A673 (cell line): ENCODE data around the gene DHRS3. TPM values are rescaled to one million over a fixed set of nuclear protein-coding genes. Genes with fewer than 3 reads are reported as not detected.

ENCODE experiments used
- BruUV-seq: library from RNA; stranded (reverse); fragments of 400-500 nt; replicated peaks from 2 replicates; lab custom pipeline; 2021; lab: Mats Ljungman, UMichigan
- CTCF ChIA-PET: fragments of 300-600 bp; sonication (Branson Sonifier 250); formaldehyde crosslinking; loops from one replicate; lab custom pipeline; 2022; ENCODE audit warnings: antibody characterized with exemption; lab: Charles Lee
- POLR2A ChIA-PET: fragments of 300-600 bp; sonication (Branson Sonifier 250); formaldehyde crosslinking; loops from one replicate; lab custom pipeline; 2022; ENCODE audit warnings: antibody characterized with exemption; ENCODE audit not compliant: low non-redundant PET; lab: Charles Lee
- DNase-seq: peaks from one replicate; pipeline ENCODE4 v3.0.0-alpha.2; 2015; ENCODE audit warnings: low spot score
- H3K27ac ChIP-seq: fragments of 200-600 bp; sonication (generic); 2 replicates; pipeline ENCODE4 v1.5.1; 2016; ENCODE audit warnings: mixed run types, low read depth, mild to moderate bottlenecking, mixed read lengths, antibody characterized with exemption, low read length; ENCODE audit not compliant: poor library complexity, severe bottlenecking
- H3K27me3 ChIP-seq: fragments of 200-600 bp; sonication (generic); replicated peaks from 2 replicates; pipeline ENCODE4 v1.6.1; 2017; ENCODE audit warnings: mixed run types, low read depth, mild to moderate bottlenecking, mixed read lengths, antibody characterized with exemption, low read length; ENCODE audit not compliant: insufficient read depth, poor library complexity
- H3K36me3 ChIP-seq: fragments of 200-600 bp; sonication (generic); 2 replicates; pipeline ENCODE4 v1.6.1; 2016; ENCODE audit warnings: mixed run types, mild to moderate bottlenecking, mixed read lengths, antibody characterized with exemption, low read length; ENCODE audit not compliant: insufficient read depth, poor library complexity, severe bottlenecking
- H3K4me1 ChIP-seq: fragments of 200-600 bp; sonication (generic); 2 replicates; pipeline ENCODE4 v1.6.1; 2017; ENCODE audit warnings: mixed run types, mild to moderate bottlenecking, mixed read lengths, antibody characterized with exemption, low read length; ENCODE audit not compliant: insufficient read depth, poor library complexity, severe bottlenecking
- H3K4me3 ChIP-seq: fragments of 200-600 bp; sonication (generic); 2 replicates; pipeline ENCODE4 v1.5.1; 2016; ENCODE audit warnings: low read depth, mixed run types, mild to moderate bottlenecking, mixed read lengths, low read length; ENCODE audit not compliant: poor library complexity, severe bottlenecking
- H3K9me3 ChIP-seq: fragments of 200-600 bp; sonication (generic); 2 replicates; pipeline ENCODE4 v1.6.1; 2016; ENCODE audit warnings: mixed run types, low read depth, mild to moderate bottlenecking, mixed read lengths, antibody characterized with exemption, low read length; ENCODE audit not compliant: poor library complexity, severe bottlenecking
- CTCF ChIP-seq: fragments of 300-800, 200-600 bp; sonication (generic); conservative IDR thresholded peaks from 2 replicates; pipeline ENCODE4 v1.5.1; 2017; ENCODE audit warnings: low read depth, mild to moderate bottlenecking, antibody characterized with exemption, low read length, moderate library complexity, mixed read lengths
- EZH2 ChIP-seq: fragments of 200-600 bp; sonication (generic); IDR thresholded peaks from 2 replicates; pipeline ENCODE4 v1.6.1; 2017; ENCODE audit warnings: borderline replicate concordance, low read depth, mild to moderate bottlenecking, mixed read lengths, antibody characterized with exemption, low read length; ENCODE audit not compliant: poor library complexity, severe bottlenecking
- intact Hi-C: fragments of 100-400 bp; cut with micrococcal nuclease; formaldehyde crosslinking; loops from one replicate; pipeline ENCODE4 v1.10.0; 2022; ENCODE audit not compliant: unreplicated experiment
- total RNA-seq: library from RNA; stranded (reverse); gene quantifications from 2 replicates; pipeline ENCODE4 v1.2.3, GENCODE V29; 2021

DHRS3 gene
- total RNA-seq, 1 experiment from 2014 or later, result 2.4 TPM

DNA sequence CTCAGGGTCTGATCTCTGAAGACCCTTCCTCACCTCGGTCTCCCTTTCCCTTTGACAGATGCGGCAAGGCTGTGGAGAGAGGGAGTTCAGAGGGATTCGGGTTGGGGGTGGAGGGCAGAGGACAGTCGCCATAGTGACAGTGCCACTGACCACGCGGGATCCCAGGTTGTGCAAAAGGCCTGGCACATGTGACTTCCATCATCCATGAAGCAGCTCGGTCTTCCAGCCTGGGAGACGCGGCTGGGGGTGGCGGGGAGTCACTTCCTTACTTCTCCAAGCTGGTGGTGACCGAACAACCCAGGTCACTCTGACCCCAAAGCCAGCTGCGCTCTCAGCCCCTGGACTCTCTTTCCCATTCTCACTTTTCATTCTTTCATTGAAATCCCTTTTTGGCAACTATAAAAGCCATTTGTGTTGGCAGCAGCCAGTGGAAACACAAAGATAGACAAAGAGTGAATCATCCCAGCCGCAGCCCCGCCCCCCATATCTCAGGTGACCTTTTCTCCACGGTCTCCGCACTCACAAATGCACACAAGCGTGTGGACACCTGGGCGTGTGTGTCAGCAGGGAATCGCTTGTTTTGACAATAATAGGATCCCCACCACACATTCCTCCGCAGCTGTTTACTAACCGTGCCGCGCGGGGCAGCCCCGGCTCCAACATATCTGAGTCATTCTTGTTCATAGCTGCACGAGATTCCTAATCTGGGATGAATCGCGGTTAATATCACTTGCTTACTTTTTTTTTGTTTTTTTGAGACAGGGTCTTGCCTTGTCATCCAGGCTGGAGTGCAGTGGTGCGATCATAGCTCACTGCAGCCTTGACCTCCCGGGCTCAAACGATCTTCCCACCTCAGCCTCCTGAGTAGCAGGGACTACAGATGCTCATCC is 68.3 kb downstream of the DHRS3 start:
- intact Hi-C loops, result no loop called here
- no peaks in the 10 kb centered on the region for H3K4me1 ChIP-seq
- no TSS peak for BruUV-seq
- H3K4me3 ChIP-seq, result no peak overlapping the region
- H3K9me3 ChIP-seq, result no peaks in the 10 kb centered on the region
- POLR2A ChIA-PET, result no interaction called here
- no peaks in the 10 kb centered on the region for H3K36me3 ChIP-seq
- CTCF ChIA-PET, result no interaction called here
- H3K27me3 ChIP-seq, result no peaks in the 10 kb centered on the region
- DNase-seq, result peak; percentile 25
- no peak overlapping the region for H3K27ac ChIP-seq
- TF ChIP-seq CTCF (no peak), EZH2 (no peak)

DNA sequence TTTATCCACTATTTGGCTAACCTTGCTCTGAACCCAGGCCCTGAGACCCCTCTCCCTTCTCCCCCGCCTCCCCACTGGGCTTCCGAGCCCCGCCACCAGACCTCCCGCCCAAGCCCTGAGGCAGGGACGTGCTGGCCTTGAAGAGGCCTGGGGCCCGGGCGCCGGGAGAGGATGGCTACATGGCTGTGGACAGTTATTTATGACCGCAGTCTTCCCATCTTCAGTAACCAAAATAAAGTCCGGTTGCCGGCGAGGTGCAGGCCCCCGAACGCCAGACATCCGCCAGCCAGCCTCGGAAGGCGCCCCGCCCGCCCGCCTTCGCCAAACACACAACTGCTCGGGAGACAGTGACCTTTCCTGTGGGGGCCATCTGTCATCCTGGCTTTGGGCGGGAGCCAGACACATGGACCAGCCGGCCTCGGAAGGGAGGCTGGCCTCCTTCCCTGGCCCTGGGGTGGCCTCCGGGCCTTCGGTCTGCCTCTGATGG is 69.0 kb downstream of the DHRS3 start:
- Histone ChIP-seq H3K27ac (no peak overlapping the region), H3K4me3 (no peak overlapping the region), H3K36me3 (no peaks in the 10 kb centered on the region), H3K27me3 (no peaks in the 10 kb centered on the region), H3K4me1 (no peaks in the 10 kb centered on the region), H3K9me3 (no peaks in the 10 kb centered on the region)
- TF ChIP-seq EZH2 (no peak), CTCF (no peak)
- intact Hi-C loops, result no loop called here
- ChIA-PET POLR2A (no interaction called here), CTCF (no interaction called here)
- no TSS peak for BruUV-seq
- no peak for DNase-seq

- no peaks in the 10 kb centered on the region for H3K36me3 ChIP-seq
- no peak for DNase-seq
- intact Hi-C loops, result no loop called here
- no peaks in the 10 kb centered on the region for H3K4me1 ChIP-seq
- BruUV-seq, result no TSS peak
- H3K27me3 ChIP-seq, result no peaks in the 10 kb centered on the region
- ChIA-PET CTCF (no interaction called here), POLR2A (no interaction called here)
- H3K4me3 ChIP-seq, result no peak overlapping the region
- H3K27ac ChIP-seq, result no peak overlapping the region
- TF ChIP-seq CTCF, result no peak
- TF ChIP-seq EZH2, result no peak
- no peaks in the 10 kb centered on the region for H3K9me3 ChIP-seq
Observed at GRCh38 chr1:12548279-12548972, 69.6 kb downstream of the DHRS3 start.
